IMR-90 (cell line): ENCODE results near the gene NUDT15. TPM values are rescaled to one million over a fixed set of nuclear protein-coding genes. Genes with fewer than 3 reads are reported as not detected.

Experiments
- ATAC-seq: fragments of 200-7000 bp; cut with Tn5 transposase; 2 replicates; pipeline ENCODE4 v1.9.1; 2020; ENCODE audit warnings: low read depth, mild to moderate bottlenecking, moderate library complexity
- BruUV-seq: library from RNA; stranded (reverse); fragments of 400-500 nt; replicated peaks from 2 replicates; lab custom pipeline; 2021; lab: Mats Ljungman, UMichigan
- CTCF ChIA-PET: fragments of 300-600 bp; formaldehyde crosslinking; extraction: SDS; loops from one replicate; lab custom pipeline; 2021; ENCODE audit warnings: antibody characterized with exemption; lab: Yijun Ruan, JAX
- POLR2A ChIA-PET: fragments of 300-600 bp; sonication (Branson Sonifier 250); formaldehyde crosslinking; loops from one replicate; lab custom pipeline; 2022; ENCODE audit warnings: antibody characterized with exemption; ENCODE audit not compliant: unreplicated experiment; lab: Charles Lee
- DNase-seq: peaks from one replicate; pipeline ENCODE4 v3.0.0; 2013
- H2AFZ ChIP-seq: replicated peaks from 2 replicates; pipeline ENCODE3; 2013; ENCODE audit warnings: low read length, mild to moderate bottlenecking; ENCODE audit not compliant: poor library complexity
- H2AK5ac ChIP-seq: 2 replicates; pipeline ENCODE4 v1.6.1; 2013; ENCODE audit warnings: low read depth, low read length, inconsistent platforms
- H2AK9ac ChIP-seq: replicated peaks from 2 replicates; pipeline ENCODE3; 2013; ENCODE audit warnings: mild to moderate bottlenecking, low read depth, low read length, moderate library complexity; ENCODE audit not compliant: poor library complexity
- H2BK120ac ChIP-seq: 2 replicates; pipeline ENCODE4 v1.6.1; 2013; ENCODE audit warnings: low read depth, low read length, inconsistent platforms
- H2BK15ac ChIP-seq: 3 replicates; pipeline ENCODE4 v1.6.1; 2013; ENCODE audit warnings: low read depth, low read length, inconsistent platforms
- H2BK20ac ChIP-seq: 2 replicates; pipeline ENCODE4 v1.6.1; 2013; ENCODE audit warnings: low read depth, mild to moderate bottlenecking, inconsistent platforms, low read length, moderate library complexity
- H2BK5ac ChIP-seq: 2 replicates; pipeline ENCODE4 v1.6.1; 2013; ENCODE audit warnings: mild to moderate bottlenecking, low read depth, low read length, inconsistent platforms; ENCODE audit not compliant: poor library complexity, severe bottlenecking
- H3K14ac ChIP-seq: replicated peaks from 2 replicates; pipeline ENCODE4 v1.6.1; 2013; ENCODE audit warnings: low read depth, low read length, inconsistent platforms
- H3K18ac ChIP-seq: 2 replicates; pipeline ENCODE4 v1.6.1; 2013; ENCODE audit warnings: low read depth, low read length, control low read depth
- H3K23ac ChIP-seq: 2 replicates; pipeline ENCODE4 v1.6.1; 2013; ENCODE audit warnings: low read depth, low read length, inconsistent platforms
- H3K27ac ChIP-seq: 2 replicates; pipeline ENCODE4 v1.5.1; 2013; ENCODE audit warnings: mild to moderate bottlenecking, control low read depth, low read length; ENCODE audit not compliant: insufficient read depth
- H3K27me3 ChIP-seq: 2 replicates; pipeline ENCODE4 v1.6.1; 2013; ENCODE audit warnings: low read length; ENCODE audit not compliant: control insufficient read depth, insufficient read depth
- H3K36me3 ChIP-seq: 2 replicates; pipeline ENCODE4 v1.6.1; 2013; ENCODE audit warnings: low read length, mixed read lengths; ENCODE audit not compliant: control insufficient read depth, insufficient read depth
- H3K4ac ChIP-seq: 2 replicates; pipeline ENCODE4 v1.6.1; 2013; ENCODE audit warnings: low read depth, low read length, inconsistent platforms
- H3K4me1 ChIP-seq: 2 replicates; pipeline ENCODE4 v1.6.1; 2013; ENCODE audit warnings: low read length, mixed read lengths; ENCODE audit not compliant: control insufficient read depth, insufficient read depth
- H3K4me2 ChIP-seq: 2 replicates; pipeline ENCODE4 v1.6.1; 2013; ENCODE audit warnings: low read depth, mild to moderate bottlenecking, control low read depth, low read length, moderate library complexity
- H3K4me3 ChIP-seq: 2 replicates; pipeline ENCODE4 v1.5.1; 2013; ENCODE audit warnings: low read depth, mild to moderate bottlenecking, control low read depth, low read length, moderate library complexity; ENCODE audit not compliant: insufficient read depth
- H3K56ac ChIP-seq: 2 replicates; pipeline ENCODE4 v1.6.1; 2013; ENCODE audit warnings: low read length, inconsistent platforms; ENCODE audit not compliant: insufficient read depth; ENCODE audit errors: extremely low read depth
- H3K79me1 ChIP-seq, 2 experiments: 2 replicates each; pipeline ENCODE4 v1.6.1; 2013; ENCODE audit warnings: low read length in 2 of 2, inconsistent platforms in 1 of 2, low read depth in 1 of 2
- H3K9ac ChIP-seq: 2 replicates; pipeline ENCODE4 v1.6.1; 2013; ENCODE audit warnings: low read depth, low read length, control low read depth
- H3K9me1 ChIP-seq: 2 replicates; pipeline ENCODE4 v1.6.1; 2013; ENCODE audit warnings: low read length, inconsistent platforms; ENCODE audit not compliant: insufficient read depth
- H3K9me3 ChIP-seq: 2 replicates; pipeline ENCODE4 v1.6.1; 2013; ENCODE audit warnings: low read length; ENCODE audit not compliant: control insufficient read depth, insufficient read depth
- H4K20me1 ChIP-seq: 2 replicates; pipeline ENCODE4 v1.6.1; 2013; ENCODE audit warnings: low read length, inconsistent platforms; ENCODE audit not compliant: insufficient read depth
- H4K5ac ChIP-seq: 2 replicates; pipeline ENCODE4 v1.6.1; 2013; ENCODE audit warnings: mild to moderate bottlenecking, low read depth, low read length, control low read depth
- H4K8ac ChIP-seq, 2 experiments: 2 replicates each; pipeline ENCODE4 v1.6.1; 2013; ENCODE audit warnings: low read depth in 2 of 2, low read length in 2 of 2, control low read depth in 1 of 2, inconsistent platforms in 1 of 2
- H4K91ac ChIP-seq: 2 replicates; pipeline ENCODE4 v1.6.1; 2013; ENCODE audit warnings: low read depth, low read length, inconsistent platforms; ENCODE audit not compliant: insufficient read depth
- CTCF ChIP-seq: conservative IDR thresholded peaks from 2 replicates; pipeline ENCODE4 v1.5.1; 2012; ENCODE audit warnings: mild to moderate bottlenecking, low read depth, low read length, improper control_type of control experiment
- FOS ChIP-seq: fragments of 150-350 bp; IDR thresholded peaks from 2 replicates; pipeline ENCODE4 v1.6.1; 2016; ENCODE audit warnings: low read depth, low read length
- MAZ ChIP-seq: IDR thresholded peaks from 2 replicates; pipeline ENCODE4 v1.6.1; 2012; ENCODE audit warnings: low read depth, mild to moderate bottlenecking, low read length, improper control_type of control experiment, moderate library complexity, borderline replicate concordance
- POLR2A ChIP-seq: IDR thresholded peaks from 2 replicates; pipeline ENCODE4 v1.6.1; 2012; ENCODE audit warnings: mild to moderate bottlenecking, low read depth, low read length
- RAD21 ChIP-seq: IDR thresholded peaks from 2 replicates; pipeline ENCODE4 v1.6.1; 2012; ENCODE audit warnings: low read length, improper control_type of control experiment
- RCOR1 ChIP-seq: IDR thresholded peaks from 2 replicates; pipeline ENCODE4 v1.6.1; 2012; ENCODE audit warnings: mild to moderate bottlenecking, low read length, improper control_type of control experiment; ENCODE audit not compliant: insufficient replicate concordance
- RFX5 ChIP-seq: IDR thresholded peaks from 2 replicates; pipeline ENCODE4 v1.8.0; 2012; ENCODE audit warnings: low read depth, mild to moderate bottlenecking, low read length, moderate library complexity
- WGBS, 2 experiments: methylation state at CpG; one replicate each; pipeline versions ENCODE4 v1.1.5 to v1.1.7; 2013; ENCODE audit warnings: missing lambda C conversion rate in 2 of 2; ENCODE audit not compliant: insufficient read length in 1 of 2; ENCODE audit errors: extremely low coverage in 2 of 2; 5-methylcytosine and 5-hydroxymethylcytosine counted together
- dilution Hi-C: fragments of 300-500 bp; cut with HindIII; formaldehyde crosslinking; loops from one replicate; pipeline ENCODE4 v1.14.3; 2018; ENCODE audit warnings: low sequenced_read_pairs; ENCODE audit not compliant: unreplicated experiment
- in situ Hi-C: fragments of 300-500 bp; cut with MboI; formaldehyde crosslinking; loops from 3 replicates; pipeline ENCODE4 v1.14.3; 2019; ENCODE audit warnings: low sequenced_read_pairs, inconsistent platforms, mixed read lengths
- intact Hi-C: fragments of 100-400 bp; cut with micrococcal nuclease; formaldehyde crosslinking; loops from 2 replicates; pipeline ENCODE4 v1.10.0; 2022
- polyA plus RNA-seq, 3 experiments: library from polyadenylated mRNA; depleted of rRNA; stranded (reverse); fragments of >200 nt; gene quantifications; 2 replicates each; pipeline ENCODE4 v1.2.3, GENCODE V29; 2012; ENCODE audit warnings: low replicate concordance in 1 of 3
- total RNA-seq: library from RNA; depleted of rRNA; stranded (reverse); fragments of >200 nt; gene quantifications from 2 replicates; pipeline ENCODE4 v1.2.3, GENCODE V29; 2012
- TF ChIP-seq, protein P1 (sequence below): fragments of 150-350 bp; IDR thresholded peaks from 2 replicates; pipeline ENCODE4 v1.6.1; 2016; ENCODE audit warnings: low read depth, mild to moderate bottlenecking, low read length, moderate library complexity, borderline replicate concordance

Gene NUDT15
- total and polyA plus RNA-seq, 2 of the 4 experiments (the other 2 are of a cell fraction): 13.1 to 14.2 TPM

DNA sequence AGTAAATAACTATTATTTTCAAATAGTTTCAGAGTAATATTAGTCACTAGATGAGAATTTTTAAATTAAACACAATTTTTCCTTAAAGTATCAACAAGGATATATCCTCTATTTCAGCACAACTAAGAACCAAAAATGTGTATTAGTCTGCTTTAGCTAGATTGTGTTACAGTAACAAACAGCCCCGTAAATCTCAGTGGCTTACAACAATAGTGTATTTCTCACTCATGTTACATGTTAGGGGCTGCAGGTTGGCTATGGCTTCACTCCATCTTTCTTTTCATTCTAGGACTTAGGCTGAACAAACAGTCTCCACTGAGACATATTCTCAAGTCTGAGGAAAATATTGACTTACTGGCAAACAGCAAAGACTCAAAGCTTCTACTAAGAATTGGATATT, 24.9 kb upstream of the NUDT15 start:
- Histone ChIP-seq H3K18ac (no peak overlapping the region), H2BK20ac (no peak overlapping the region), H3K4me2 (no peak overlapping the region), H4K20me1 (no peaks in the 10 kb centered on the region), H3K27me3 (no peaks in the 10 kb centered on the region), H2AK9ac (no peak overlapping the region), H3K9me3 (no peaks in the 10 kb centered on the region; the same call in 1 of the 2 replicates), H3K56ac (no peak overlapping the region), H2BK5ac (no peak overlapping the region), H2AK5ac (no peak overlapping the region), H3K4me1 (peaks cover 3% of the 10 kb centered on the region), H4K91ac (no peak overlapping the region), H3K36me3 (no peaks in the 10 kb centered on the region), H3K4me3 (no peak overlapping the region), H2BK120ac (no peak overlapping the region), H3K4ac (no peak overlapping the region), H3K14ac (no peak overlapping the region), H2BK15ac (no peak overlapping the region), H2AFZ (no peak overlapping the region), H3K9ac (no peak overlapping the region), H3K23ac (no peak overlapping the region), H3K79me1 (no peaks in the 10 kb centered on the region), H4K5ac (no peak overlapping the region), H3K27ac (no peak overlapping the region), H4K8ac (no peak overlapping the region), H3K9me1 (no peaks in the 10 kb centered on the region)
- WGBS, 2 experiments: no CpG with 5 or more reads among the region's 1 CpG
- no peak for ATAC-seq
- BruUV-seq: no TSS peak
- dilution Hi-C loops (no loop called here), in situ Hi-C loops (no loop called here), intact Hi-C loops (no loop called here)
- DNase-seq: no peak
- CTCF ChIA-PET: interaction anchor here (0.6 kb wide), 1 partner anchor 157 kb away, joined by 5 read pairs; no protein-coding TSS in a partner anchor
- TF ChIP-seq CTCF (no peak), RAD21 (no peak), MAZ (no peak), RFX5 (no peak), FOS (no peak), POLR2A (no peak), RCOR1 (no peak)
- TF ChIP-seq, protein P1, sequence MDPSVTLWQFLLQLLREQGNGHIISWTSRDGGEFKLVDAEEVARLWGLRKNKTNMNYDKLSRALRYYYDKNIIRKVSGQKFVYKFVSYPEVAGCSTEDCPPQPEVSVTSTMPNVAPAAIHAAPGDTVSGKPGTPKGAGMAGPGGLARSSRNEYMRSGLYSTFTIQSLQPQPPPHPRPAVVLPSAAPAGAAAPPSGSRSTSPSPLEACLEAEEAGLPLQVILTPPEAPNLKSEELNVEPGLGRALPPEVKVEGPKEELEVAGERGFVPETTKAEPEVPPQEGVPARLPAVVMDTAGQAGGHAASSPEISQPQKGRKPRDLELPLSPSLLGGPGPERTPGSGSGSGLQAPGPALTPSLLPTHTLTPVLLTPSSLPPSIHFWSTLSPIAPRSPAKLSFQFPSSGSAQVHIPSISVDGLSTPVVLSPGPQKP: no peak
- POLR2A ChIA-PET: no interaction called here
